ENCODE measurements around the gene KCNJ12.

KCNJ12 gene

GRCh38 chr17:21454441-21454840 lies 78.3 kb downstream of the KCNJ12 start:
- POLR2A ChIA-PET: no interaction called here
- H3K36me3 ChIP-seq (ENCODE audit: control insufficient read depth in 2 of 2, insufficient read depth in 1 of 2, low read length in 2 of 2): no peaks in the 10 kb centered on the region
- CTCF ChIA-PET: interaction anchor here (1.2 kb wide), 1 partner anchor 58 kb away, joined by 4 read pairs; no protein-coding TSS in a partner anchor
- no peaks in the 10 kb centered on the region for H3K9me3 ChIP-seq (ENCODE audit: control insufficient read depth, insufficient read depth, low read depth, low read length)
- H3K4me3 ChIP-seq (ENCODE audit: low read depth, low read length): no peak overlapping the region
- TF ChIP-seq HOXC10 (CRISPR knock-in tag; IDR thresholded peaks at IDR 0.05) (no peak), SP7 (tag by site-specific recombination; IDR thresholded peaks at IDR 0.05) (no peak), ZNF792 (tag by site-specific recombination; IDR thresholded peaks at IDR 0.05) (no peak), ZNF791 (tag by site-specific recombination; IDR thresholded peaks at IDR 0.05) (no peak), SP2 (tag by site-specific recombination; IDR thresholded peaks at IDR 0.05) (no peak), ZBTB20 (tag by site-specific recombination; IDR thresholded peaks at IDR 0.05) (no peak), ZNF404 (tag by site-specific recombination; IDR thresholded peaks at IDR 0.05) (no peak)
- H3K4me1 ChIP-seq (ENCODE audit: control insufficient read depth, insufficient read depth, low read length): peaks cover 6% of the 10 kb centered on the region
- no peak overlapping the region for H3K27ac ChIP-seq (ENCODE audit: extremely low read depth, low read depth, low read length)

GRCh38 chr17:21455761-21456160 lies 79.6 kb downstream of the KCNJ12 start:
- Histone ChIP-seq H3K4me1 (ENCODE audit: control insufficient read depth, insufficient read depth, low read length) (peaks cover 6% of the 10 kb centered on the region), H3K36me3 (ENCODE audit: control insufficient read depth in 2 of 2, insufficient read depth in 1 of 2, low read length in 2 of 2) (no peaks in the 10 kb centered on the region), H3K4me3 (ENCODE audit: low read depth, low read length) (no peak overlapping the region), H3K27ac (ENCODE audit: extremely low read depth, low read depth, low read length) (no peak overlapping the region), H3K9me3 (ENCODE audit: control insufficient read depth, insufficient read depth, low read depth, low read length) (no peaks in the 10 kb centered on the region)
- POLR2A ChIA-PET: interaction anchor here (0.6 kb wide), 1 partner anchor 57 kb away, joined by 3 read pairs; no protein-coding TSS in a partner anchor
- TF ChIP-seq SP7 (tag by site-specific recombination; IDR thresholded peaks at IDR 0.05) (no peak), ZNF629 (tag by site-specific recombination; IDR thresholded peaks at IDR 0.05) (no peak), ZNF169 (tag by site-specific recombination; IDR thresholded peaks at IDR 0.05) (no peak), GLIS1 (tag by site-specific recombination; IDR thresholded peaks at IDR 0.05) (no peak), ZSCAN30 (tag by site-specific recombination; IDR thresholded peaks at IDR 0.05) (no peak), ZNF624 (tag by site-specific recombination; IDR thresholded peaks at IDR 0.05) (no peak), ZNF10 (tag by site-specific recombination; IDR thresholded peaks at IDR 0.05) (no peak), ZNF777 (tag by site-specific recombination; IDR thresholded peaks at IDR 0.05; ENCODE audit: borderline replicate concordance) (no peak), SCRT1 (tag by site-specific recombination; IDR thresholded peaks at IDR 0.05; ENCODE audit: borderline replicate concordance) (no peak), ZSCAN23 (tag by site-specific recombination; IDR thresholded peaks at IDR 0.05) (no peak), ZNF391 (tag by site-specific recombination; IDR thresholded peaks at IDR 0.05; ENCODE audit: borderline replicate concordance, low read depth) (no peak), ZNF114 (tag by site-specific recombination; IDR thresholded peaks at IDR 0.05) (no peak), ZNF692 (tag by site-specific recombination; IDR thresholded peaks at IDR 0.05) (no peak), GLI4 (tag by site-specific recombination; IDR thresholded peaks at IDR 0.05) (no peak), ZNF571 (tag by site-specific recombination; IDR thresholded peaks at IDR 0.05) (no peak), ZNF121 (tag by site-specific recombination; IDR thresholded peaks at IDR 0.05) (no peak), ZNF341 (tag by site-specific recombination; IDR thresholded peaks at IDR 0.05; ENCODE audit: low read depth) (no peak)
- TF ChIP-seq, protein P1, sequence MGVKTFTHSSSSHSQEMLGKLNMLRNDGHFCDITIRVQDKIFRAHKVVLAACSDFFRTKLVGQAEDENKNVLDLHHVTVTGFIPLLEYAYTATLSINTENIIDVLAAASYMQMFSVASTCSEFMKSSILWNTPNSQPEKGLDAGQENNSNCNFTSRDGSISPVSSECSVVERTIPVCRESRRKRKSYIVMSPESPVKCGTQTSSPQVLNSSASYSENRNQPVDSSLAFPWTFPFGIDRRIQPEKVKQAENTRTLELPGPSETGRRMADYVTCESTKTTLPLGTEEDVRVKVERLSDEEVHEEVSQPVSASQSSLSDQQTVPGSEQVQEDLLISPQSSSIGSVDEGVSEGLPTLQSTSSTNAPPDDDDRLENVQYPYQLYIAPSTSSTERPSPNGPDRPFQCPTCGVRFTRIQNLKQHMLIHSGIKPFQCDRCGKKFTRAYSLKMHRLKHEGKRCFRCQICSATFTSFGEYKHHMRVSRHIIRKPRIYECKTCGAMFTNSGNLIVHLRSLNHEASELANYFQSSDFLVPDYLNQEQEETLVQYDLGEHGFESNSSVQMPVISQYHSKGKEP (tag by site-specific recombination; IDR thresholded peaks at IDR 0.05): no peak
- TF ChIP-seq, protein P2, sequence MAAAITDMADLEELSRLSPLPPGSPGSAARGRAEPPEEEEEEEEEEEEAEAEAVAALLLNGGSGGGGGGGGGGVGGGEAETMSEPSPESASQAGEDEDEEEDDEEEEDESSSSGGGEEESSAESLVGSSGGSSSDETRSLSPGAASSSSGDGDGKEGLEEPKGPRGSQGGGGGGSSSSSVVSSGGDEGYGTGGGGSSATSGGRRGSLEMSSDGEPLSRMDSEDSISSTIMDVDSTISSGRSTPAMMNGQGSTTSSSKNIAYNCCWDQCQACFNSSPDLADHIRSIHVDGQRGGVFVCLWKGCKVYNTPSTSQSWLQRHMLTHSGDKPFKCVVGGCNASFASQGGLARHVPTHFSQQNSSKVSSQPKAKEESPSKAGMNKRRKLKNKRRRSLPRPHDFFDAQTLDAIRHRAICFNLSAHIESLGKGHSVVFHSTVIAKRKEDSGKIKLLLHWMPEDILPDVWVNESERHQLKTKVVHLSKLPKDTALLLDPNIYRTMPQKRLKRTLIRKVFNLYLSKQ (tag by site-specific recombination; IDR thresholded peaks at IDR 0.05; ENCODE audit: borderline replicate concordance): no peak
- TF ChIP-seq, protein P3, sequence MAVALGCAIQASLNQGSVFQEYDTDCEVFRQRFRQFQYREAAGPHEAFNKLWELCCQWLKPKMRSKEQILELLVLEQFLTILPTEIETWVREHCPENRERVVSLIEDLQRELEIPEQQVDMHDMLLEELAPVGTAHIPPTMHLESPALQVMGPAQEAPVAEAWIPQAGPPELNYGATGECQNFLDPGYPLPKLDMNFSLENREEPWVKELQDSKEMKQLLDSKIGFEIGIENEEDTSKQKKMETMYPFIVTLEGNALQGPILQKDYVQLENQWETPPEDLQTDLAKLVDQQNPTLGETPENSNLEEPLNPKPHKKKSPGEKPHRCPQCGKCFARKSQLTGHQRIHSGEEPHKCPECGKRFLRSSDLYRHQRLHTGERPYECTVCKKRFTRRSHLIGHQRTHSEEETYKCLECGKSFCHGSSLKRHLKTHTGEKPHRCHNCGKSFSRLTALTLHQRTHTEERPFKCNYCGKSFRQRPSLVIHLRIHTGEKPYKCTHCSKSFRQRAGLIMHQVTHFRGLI (tag by site-specific recombination; IDR thresholded peaks at IDR 0.05): no peak
- CTCF ChIA-PET: interaction anchor here (1.1 to 4.0 kb wide), 4 partner anchors 45 to 328 kb away, joined by 3 to 66 read pairs (median 12); no protein-coding TSS in a partner anchor
